T-helper 2 cell treated with Interferon-gamma antibody and Interleukin-4, amounts not matched to agents 100 ng/mL and 5 ng/mL, for 36 hours (primary cell): Measurements from ENCODE around the gene TPP2. TPM values are rescaled to one million over a fixed set of nuclear protein-coding genes. Genes with fewer than 3 reads are reported as not detected.

Experiments used
- intact Hi-C: fragments of 100-400 bp; cut with micrococcal nuclease; formaldehyde crosslinking; loops from one replicate; pipeline ENCODE4 v1.15.1; 2023
- total RNA-seq: library from RNA; stranded (reverse); gene quantifications from 2 replicates; pipeline ENCODE4 v1.2.3, GENCODE V29; 2022

The TPP2 gene
- total RNA-seq, 1 donor from 2014 or later: 95.8 TPM

DNA sequence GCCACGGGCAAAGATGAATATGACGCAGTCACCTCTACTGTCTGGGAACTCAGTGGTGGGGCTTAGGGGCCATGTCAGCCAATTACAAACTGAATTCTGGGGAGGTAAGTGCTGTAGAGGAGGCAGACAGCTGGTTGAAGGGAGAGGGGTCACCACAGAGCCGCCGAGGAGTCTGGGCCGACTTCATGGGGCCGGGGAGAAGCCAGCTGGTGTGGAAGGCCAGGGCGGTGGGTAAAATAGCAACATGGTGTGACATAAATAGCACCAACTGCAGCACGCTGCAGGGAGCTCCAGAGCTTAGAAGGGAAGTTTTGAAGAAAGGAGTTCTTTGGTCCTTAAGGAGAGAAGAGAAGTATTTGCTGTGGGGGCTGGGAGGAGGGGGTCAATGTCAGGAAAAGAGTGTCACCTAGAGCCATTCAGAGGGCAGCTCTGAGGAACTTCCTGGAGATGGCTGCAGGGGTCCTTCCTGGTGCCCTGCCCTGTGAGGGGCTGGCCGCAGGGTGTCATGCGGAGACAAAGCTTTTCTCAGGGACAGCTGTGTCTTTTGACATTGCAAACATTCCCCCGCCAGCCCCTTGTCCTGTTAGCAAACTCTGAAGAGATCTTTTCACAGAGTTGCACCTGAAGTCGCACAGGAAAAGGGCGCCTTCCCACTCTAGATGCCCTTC lies 91.7 kb downstream of the TPP2 start:
- intact Hi-C loops: no loop called here

DNA sequence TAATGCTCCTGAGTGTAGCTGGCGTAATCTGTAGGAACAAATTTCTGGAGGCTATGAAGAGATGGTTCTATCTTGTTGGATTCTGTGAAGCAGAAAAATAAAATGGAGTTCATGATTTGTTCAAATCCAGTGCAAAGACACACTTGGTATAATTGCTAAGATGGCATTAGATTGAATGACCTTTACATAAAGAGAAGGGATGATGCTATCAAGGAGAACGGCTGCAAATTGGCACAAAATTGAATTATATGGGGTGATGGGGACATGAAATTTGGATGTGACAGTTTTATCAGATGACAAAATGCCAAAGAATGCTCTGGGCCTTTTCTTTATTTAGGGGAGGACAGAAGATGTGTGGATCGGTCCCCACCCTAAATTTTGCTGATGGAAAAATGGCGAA lies 94.1 kb downstream of the TPP2 start:
- intact Hi-C loops: no loop called here

DNA sequence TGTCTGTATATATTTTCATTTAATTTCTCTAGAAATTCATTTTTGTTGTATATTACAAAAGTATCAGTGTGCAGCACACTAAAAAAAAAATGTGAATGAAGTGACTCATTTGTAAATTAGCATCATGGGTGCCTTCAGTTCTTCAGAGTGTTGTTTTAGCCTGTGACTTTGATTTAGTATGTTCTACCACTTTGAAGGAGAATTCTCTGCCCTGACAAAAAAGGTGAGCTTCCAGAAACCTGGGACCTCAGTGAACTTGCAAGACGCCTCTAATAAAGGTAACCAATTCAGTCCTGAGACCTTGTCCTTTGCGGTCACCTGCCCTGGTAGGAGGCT lies 95.7 kb downstream of the TPP2 start:
- intact Hi-C loops: no loop called here

DNA sequence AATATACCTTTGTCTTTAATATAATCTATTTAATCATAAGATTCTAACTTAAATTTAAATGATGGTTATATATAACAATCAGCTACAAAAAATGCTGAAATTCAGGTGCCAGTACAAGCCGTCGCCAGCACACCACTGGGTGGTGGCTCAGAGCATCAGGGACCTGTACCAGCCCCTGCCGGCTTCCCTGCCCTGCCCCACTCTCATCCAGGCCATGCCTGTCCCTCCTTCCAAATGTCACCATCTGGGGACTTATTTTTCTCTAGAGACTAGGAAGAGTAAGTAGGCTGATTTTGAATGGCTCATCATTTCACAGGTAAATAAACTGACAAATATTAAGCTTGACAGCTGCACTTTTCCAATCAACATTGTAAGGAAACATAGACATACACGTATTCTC lies 96.5 kb downstream of the TPP2 start:
- intact Hi-C loops: no loop called here

DNA sequence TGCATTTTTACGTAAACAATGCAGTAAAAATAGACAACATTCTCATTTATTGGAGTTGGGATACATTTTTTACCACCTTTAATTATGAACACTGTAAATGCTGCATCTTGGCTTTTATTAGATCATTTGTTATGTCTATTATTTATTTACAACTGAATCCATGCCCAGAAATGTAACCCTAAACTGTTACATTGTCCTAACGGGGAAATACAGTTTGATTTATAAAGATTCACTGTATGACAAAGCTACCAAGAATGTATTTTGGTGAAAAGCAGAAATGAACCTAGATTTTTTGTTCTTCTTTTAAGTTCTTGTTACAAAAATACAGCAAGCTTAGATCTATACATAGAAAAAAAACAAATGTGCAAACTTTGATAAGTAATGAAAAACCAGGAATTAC lies 97.0 kb downstream of the TPP2 start:
- intact Hi-C loops: no loop called here

DNA sequence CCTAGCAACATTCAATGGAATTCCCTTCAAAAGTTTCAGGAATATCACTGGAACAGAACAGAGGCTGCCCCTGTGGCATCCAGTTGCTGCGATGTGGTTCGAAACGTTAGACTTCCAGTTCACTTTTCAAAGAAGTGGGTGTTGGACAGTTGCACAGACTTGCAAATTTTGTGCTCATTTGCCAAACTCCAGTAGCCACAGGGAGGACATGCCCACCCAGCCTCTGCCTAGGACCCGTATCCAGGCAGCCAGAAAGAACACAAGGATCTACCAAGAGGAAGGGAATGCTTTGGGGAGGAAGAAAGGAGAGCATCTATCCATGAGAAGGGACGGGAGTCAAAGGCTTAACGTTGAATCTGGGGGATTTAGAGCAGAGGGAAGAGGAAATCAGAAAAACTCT lies 98.2 kb downstream of the TPP2 start, which contains the start of gene METTL21C:
TSS of gene METTL21C (minus strand) at position 108 of the 400 bp plus-strand sequence. CDS start 546 bp downstream, outside the sequence.
- intact Hi-C loops: no loop called here

DNA sequence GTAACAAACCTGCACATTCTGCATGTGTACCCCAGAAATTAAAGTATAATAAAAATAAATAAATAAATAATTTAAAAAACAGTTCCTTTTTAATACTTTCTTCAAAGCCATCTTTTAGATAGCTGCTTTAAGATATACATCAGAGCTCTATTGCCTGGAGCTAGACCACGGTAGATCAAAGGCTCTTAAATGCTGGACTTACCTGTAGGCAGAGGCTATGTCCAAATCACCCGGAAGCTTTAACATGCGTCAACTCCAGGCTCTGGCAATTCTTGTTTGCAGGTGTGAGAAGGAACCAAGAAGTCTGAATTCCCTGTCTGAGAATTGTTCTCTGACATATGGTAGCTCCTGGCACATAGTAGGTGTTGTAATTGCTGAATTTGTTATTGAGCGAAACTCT lies 99.7 kb downstream of the TPP2 start:
- intact Hi-C loops: no loop called here

DNA sequence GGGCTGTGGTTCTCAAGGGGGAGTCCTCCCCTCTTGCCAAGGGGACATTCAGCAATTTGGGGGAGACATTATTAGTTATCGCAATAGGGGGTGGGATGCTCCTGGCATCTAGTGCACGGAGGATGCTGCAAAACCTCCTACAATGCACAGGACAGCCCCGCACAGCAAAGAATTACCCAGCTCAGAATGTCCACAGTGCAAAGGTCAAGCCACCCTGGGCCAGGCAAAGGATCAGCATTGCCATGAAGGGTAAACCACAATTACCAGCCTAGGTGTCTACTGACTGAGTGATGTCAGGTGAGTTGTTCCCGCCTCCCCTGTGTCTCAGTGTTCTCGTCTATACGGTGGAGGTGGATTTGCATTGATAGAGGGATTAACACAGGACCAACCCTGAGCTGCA lies 100.5 kb downstream of the TPP2 start:
- intact Hi-C loops: no loop called here

DNA sequence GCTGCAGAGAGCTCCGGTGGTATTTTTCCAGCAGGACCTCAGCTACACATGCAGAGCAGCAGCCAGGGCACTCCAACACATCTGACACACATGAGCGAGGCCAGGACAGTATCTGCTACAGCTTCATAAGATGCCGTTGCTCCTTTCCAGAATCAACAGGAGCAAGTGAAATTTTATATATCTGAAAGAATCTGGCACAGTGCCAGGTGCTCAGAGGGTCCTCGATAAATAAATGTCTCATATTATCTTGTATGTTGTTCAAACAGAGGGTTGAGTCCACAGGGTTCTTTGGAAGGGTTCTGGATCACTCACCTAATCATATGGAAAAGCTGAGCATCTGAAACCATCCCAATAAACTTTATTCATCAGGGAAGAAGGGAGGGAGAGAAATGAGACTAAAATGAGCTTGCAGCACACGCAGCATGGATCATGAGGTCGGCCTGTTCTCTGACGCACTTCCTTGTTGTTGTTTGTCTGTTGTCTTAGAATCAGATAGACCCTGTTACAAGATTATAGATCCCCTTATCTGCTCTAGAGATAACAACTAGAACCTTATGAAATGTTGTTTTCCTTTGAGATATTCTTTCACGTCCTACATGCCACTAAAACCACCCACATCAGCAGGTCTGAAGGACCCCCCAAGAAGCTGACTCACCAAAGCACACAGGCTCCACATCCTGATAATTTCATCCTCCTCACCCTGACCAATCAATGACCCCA lies 101.3 kb downstream of the TPP2 start:
- intact Hi-C loops: no loop called here

DNA sequence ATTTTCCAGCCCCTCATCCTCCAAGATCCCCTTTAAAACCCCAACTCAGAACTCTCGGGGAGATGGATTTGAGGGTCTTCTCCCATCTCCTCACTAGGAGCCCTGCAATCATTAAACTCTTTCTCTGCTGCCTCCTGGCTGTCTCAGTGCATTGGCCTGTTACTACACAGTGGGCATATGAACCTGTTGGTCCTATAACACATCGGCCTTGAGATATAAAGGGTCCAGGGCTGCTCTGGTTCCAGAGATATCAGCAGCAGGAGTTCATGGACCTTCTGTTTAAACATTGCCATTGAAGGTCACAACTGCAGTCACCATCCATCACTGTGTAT lies 101.8 kb downstream of the TPP2 start:
- intact Hi-C loops: no loop called here

DNA sequence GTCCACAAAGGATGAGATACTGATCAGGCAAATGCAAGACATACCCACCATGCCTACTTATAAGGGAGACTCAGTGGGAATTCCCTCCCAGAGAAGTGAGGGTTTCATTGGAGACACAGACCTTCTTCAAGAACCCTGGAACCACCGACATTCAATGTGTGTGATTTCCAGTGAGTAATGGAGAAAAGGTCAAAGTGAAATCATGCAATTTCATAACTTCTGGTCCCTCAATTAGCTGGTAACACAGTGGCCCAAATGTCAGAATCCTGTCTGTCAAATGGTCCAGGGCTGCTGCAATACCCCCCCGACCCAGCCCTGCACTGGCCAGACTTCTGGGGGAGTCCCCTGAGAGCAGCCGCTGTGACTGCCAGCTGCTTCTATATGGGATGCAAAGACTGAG lies 102.7 kb downstream of the TPP2 start:
- intact Hi-C loops: no loop called here

DNA sequence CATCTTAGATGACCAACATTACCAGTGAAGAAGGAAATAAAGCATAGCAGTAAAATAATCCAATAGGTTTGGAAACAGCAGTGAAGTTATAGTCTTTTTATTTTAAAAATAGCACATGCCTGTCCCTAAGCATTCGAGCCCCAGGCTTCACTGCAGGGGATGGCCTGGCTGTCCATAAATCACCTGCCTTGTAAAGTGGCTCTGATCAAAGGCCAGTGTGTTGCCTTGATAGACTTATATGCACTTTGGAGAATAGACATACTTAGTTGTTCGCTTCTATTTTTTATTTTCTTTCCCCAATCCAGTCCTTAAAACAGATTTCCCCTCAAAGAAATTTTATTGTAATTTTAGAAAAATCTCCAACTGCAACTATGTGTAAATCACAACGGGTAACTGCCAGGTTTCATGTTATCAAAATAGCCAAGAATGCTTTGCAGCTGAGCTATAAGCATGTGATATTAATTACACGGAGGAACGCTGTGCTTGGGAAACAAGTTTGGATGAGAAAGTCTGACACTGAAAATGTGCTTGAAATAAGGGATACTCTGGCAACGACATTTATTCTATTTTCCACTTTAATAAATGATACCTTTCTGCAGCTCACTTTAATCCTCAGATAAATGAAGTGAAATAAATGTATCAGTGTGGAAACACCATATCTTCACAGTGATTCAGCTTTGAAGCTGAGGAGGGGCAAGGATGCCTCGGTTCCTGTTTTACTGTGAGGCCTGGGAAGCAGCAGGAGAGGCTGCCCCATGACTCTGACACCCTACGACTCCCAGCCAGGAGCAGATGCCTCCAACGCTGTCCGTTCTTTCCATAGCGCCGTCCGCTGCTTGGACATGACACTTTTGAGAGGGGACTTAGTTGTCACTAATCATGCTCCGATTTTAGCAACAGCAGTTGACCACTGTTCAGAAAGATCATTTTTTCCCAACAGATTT lies 103.6 kb downstream of the TPP2 start:
- intact Hi-C loops: no loop called here

DNA sequence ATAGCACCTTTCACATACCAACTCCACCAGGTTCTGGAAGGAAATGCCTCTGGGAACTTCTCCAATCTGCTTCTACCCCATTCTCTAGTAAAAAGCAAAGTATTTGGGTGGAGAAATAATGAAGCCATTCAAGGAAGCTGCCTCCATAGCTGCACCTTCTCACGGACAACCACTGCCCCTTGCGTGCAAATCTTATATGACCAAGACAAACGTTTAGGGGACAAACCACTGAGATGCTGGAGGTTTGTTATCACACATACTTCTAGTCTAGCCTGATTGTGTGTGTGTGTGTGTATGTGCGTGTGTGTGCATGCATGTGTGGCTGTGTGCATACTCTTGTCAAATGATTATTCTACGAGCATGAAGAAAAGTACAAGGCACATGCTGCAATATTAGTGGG lies 104.5 kb downstream of the TPP2 start:
- intact Hi-C loops: no loop called here

DNA sequence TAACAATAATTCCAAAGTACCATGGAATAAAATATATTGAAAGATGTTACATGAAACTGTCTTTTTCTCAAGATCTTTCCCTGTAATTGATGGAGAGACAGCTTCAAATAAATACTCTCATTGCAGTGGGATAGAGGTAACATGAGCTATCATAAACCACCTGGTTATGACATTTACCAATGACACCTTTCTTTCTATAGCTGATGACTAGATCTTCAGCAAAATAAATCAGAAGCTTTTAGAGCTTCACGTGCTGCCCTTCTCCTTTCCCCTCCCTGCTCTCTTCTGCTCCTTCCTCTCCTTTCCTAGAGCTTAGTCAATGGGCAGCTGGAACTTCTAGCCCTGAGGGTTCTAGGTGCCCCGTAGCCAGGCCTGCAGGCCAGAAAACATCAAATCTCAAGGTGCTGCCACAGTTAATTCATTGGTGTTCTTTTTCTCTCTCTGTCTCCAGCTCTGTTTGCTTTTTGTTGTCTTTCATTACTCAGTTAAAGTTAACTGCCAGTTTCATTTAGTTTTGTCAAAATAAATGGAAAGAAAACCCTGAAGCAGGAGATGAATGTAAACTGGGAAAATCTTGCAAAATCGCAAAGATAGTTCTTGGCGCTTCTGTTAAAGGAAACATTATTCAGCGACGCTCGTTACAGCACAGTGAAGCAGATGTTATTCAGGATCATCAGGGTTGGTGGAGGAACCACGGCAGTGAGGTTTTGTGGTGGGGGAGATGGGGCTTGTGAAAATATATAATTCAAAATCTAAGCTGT lies 106.4 kb downstream of the TPP2 start:
- intact Hi-C loops: no loop called here

DNA sequence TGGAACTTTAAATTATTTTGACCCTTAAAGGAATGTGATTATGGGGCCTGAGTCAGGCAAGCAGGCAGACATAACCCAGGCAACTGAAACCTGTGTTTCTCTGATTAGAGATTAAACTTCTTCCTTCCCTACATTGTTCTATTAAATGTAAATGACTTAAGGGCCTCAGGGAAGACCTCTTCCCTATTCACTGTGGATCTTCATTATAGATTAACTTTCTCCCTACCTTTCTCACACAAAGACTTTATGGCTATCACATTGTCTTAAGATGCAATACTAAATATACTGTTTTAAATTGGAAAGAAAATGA lies 106.9 kb downstream of the TPP2 start:
- intact Hi-C loops: no loop called here

DNA sequence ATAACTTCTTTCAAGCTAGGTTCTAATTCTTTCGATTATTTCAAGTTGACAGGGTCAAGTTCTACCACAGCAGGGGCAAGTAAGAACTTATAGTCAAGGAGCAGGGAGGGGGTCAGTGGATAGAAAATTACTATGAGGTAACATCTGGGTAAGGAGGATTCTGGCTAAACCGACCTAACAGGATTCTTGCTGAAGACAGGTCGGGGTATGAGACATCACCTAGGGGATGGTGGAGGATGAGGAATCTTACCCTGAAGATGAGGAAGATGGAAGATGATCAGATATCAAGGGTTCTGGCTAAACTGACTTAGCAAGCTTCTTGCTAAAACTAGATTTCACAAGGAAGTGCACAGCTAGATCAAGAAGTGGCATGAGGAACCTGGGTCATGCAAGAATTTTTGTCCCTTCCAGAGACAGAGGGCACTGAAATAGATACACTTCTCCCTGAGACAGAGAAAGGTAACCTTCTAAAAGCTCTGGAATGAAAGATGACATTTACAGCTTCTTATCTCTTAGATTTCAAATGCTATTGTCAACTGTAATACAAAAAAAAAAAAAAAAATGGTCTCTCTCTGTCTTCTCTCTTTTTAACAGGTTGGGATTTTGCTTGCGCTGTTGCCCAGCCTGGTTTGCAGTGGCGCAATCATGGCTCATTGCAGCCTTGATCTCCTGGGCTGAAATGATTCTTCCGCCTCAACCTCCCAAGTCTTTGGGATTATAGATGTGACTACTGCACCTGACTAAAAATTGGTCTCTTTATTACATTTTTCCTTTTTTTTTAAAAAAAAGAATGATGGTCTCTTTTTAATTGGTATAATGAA lies 107.7 kb downstream of the TPP2 start:
- intact Hi-C loops: no loop called here

DNA sequence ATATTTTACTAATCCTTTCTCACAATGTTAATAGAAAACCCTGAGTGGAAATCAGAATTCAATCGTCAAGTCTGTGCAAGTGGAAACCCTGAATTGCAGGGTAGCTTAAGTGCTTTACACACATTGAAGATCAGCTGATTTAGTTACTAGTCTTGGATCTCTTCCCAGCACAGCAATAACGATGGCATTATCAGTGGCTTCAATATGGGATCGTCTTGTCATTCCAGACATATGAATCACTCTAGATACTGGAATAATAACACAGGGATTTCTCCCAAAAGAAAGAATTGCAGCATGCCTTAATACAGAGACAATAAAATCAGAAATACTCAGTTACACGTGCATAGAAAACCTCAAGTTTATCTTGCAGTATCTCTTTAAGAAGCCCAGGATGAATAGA lies 110.7 kb downstream of the TPP2 start:
- intact Hi-C loops: no loop called here

DNA sequence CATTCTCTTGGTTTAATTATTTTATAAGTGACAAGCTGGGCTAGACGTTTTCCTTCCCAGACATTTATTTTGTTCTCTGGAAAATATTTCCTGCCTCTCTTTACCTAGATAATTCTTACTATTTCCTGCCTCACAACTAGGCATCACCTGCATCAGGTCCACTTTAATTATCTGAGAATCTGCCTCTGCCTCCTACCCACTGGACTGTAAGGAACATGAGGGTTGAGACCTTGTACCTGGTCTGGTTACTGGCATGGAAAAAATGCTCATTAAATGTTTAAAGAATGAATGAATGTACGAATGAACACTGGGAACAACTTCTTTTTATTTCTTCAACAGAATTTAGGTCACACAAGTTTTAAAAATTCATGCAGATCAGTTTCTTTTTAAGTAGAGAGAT lies 111.4 kb downstream of the TPP2 start:
- intact Hi-C loops: no loop called here

DNA sequence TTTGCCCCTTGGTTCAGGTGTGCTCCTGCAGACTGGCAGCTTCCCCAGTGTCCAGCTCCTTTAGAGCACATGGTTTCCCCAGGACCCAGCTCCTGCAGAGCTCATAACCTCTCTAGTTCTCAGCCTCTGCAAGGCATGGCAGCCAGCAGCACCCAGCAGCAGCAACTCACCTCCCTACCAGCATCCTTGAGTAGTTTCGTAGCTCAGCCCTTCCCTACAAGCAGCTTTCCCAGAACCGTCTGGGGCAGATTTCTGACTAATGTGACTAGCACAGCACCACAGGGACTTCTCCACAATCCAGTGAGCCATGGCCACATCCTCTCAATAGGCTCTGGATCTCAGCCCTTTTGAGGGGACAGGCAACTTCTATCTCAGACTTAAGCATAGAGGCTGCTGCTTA lies 112.2 kb downstream of the TPP2 start:
- intact Hi-C loops: no loop called here

DNA sequence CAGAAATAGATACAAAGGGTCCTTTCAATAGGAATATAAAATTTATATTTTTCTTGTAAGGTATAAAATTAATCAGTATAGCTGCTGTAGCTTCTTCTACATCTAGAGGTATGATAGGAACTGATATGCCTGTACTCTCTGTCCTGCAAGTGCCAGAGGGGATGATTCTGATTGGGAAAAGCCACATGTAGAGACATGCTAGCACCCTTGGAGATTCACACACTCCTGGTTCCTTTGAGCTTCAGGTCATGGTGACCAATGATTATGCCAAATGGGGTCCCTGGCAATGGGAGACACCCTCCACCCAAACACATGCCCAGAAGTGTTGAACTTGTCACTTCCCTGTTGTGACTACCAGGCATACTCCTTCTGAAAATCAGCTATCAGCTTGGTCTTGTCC lies 112.8 kb downstream of the TPP2 start:
- intact Hi-C loops: no loop called here

DNA sequence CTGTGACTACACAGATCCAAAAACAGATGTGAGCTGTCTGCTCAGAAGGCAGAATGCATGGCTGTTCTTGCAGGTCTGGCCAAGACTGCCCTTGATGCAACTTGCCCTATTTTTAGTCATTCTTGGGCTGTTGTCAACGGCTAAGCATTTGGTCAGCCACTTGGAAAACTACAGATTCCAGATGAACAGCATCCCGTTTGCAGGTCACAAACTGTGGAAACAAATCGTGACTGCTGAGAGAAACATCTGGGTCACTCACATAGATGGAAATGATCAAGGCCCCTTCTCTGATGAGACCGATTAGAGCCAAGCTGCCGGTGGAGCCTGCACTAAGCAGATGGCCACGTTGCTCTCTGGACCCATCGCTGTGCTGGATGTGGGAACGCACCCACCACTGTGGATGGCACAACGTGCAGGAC lies 113.5 kb downstream of the TPP2 start:
- intact Hi-C loops: no loop called here
